Middle frontal gyrus (tissue), 1 donor: Measurements from ENCODE around the gene TRPM8.
"Not testable (repeated sequence)": the region's sequence is repeated elsewhere in the genome, so short reads cannot be mapped to it uniquely, and the experiment has no call there.

Experiments
- DNase-seq: peaks from one replicate; pipeline ENCODE4 v3.0.0-alpha.2; 2015; ENCODE audit warnings: low spot score; ENCODE audit errors: extremely low spot score

TRPM8 gene

DNA sequence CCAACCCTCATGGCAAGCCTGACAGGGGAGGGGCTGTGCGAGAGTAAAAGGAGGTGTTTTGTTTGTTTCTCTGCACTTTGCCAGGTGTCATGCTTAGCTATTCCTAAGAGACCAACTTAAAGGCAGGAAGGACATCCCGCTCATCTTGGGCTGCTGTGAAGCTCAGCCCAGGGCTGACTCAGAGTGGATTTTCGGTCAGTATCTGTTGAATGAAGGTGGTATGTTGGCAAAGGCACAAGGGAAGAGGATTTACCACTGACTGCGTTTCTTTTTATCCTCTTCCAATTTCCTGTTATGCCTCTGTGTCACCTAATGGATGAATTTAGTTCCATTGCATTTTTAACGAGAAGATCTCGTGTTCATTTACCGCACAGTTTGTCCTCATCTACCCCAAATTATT lies 18.9 kb downstream of the TRPM8 start:
- no peak for DNase-seq

DNA sequence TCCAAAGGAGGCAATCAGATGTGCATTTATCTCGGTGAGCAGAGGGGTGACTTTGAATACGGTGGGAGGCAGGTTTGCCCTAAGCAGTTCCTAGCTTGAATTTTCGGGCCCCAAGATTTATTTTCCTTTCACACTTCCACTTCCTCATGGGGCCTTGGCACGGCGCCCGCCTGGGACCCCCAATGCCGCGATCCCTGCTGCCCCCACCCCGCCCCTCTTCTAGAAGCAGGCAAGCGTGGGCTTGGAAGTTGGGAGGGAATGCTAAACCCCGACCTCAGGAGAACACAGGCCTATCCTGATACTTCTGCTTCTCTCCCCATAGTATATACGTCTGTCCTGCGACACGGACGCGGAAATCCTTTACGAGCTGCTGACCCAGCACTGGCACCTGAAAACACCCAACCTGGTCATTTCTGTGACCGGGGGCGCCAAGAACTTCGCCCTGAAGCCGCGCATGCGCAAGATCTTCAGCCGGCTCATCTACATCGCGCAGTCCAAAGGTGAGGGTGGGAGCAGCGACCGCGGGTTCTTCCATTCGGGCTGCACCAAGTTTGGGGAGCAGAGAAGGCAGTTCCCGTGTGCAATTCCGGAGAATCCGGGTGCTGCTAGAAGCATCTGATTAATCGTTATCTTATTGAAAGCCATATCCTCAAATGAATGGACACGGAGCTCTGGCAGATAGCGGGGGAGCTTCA lies 21.6 kb downstream of the TRPM8 start:
- no peak for DNase-seq

DNA sequence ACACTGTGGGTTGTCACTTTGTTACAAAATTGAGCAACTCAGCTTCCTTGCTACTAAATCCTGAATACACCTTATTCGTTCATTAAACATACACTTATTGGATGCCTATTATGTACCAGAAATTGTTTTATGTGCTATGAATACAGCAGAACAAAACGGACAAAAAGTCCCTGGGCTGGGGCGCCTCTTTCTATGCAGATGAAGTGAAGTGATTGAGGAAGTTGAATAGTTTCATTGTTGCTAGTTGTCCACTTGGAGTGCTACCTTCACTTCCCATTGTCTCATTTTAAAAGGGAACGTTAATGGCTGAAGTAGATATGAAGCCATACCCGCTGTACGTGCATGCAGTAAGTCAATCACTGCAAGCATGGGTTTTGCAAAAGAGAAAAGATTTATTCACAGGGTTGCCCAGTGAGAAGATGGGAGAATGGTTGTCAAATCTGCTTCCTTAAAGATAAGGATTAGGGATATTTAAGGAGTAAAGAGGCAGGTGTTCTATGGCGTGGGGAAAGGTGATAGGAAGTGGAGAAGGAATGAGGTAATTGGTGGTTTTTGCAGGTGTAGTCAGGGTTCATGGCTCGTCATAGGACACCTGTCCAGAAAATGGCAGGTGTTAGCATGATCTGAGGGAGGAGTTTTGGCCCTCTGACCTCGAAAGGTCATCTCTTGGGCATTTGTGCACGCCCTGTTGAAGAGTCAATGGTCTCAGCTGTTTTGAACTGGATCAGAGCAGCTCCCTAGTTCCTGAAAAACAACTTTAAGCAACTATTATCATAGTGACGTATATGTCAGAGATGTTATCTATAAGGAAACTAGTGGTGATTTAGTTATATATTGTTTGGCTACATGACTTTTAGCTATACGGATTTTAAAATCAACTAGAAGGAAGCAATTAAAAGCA lies 23.5 kb downstream of the TRPM8 start:
- no peak for DNase-seq

DNA sequence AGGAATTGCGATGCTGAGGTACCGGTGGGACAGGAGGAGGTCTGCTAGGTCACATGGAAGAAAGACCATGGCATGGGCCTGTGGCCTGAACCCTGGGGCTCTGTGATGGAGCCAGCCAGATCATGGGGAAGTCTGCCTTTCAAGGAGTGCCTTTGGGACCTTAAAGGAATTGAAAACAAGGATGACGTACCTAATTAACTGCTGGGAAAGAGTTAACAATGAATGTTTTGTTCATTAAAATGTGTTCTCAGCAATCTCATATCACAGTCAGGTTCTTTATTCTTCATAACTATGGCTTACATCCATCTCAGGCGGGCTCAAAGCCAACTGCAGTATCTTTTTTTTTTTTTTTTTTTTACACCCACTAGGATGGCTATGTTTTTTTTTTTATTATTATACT lies 25.6 kb downstream of the TRPM8 start:
- no peak for DNase-seq

DNA sequence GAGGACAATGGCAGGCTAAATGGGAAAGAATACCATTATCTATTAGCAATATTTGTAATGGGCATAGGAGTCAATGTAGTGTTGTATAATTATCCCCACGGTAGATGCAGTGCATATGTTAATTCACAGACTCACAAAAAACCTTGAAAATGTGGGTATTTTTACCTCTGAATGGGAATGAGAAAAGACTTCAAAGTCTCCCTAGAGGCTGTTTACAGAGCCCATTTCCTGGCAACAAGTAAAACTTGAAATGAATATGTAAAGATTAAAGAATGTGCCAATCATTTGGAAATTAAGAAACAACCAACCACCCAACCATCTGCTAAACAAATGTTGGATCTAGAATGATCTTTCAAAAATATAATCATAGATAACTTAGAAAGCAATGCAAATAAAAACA lies 27.1 kb downstream of the TRPM8 start:
- DNase-seq: no peak

DNA sequence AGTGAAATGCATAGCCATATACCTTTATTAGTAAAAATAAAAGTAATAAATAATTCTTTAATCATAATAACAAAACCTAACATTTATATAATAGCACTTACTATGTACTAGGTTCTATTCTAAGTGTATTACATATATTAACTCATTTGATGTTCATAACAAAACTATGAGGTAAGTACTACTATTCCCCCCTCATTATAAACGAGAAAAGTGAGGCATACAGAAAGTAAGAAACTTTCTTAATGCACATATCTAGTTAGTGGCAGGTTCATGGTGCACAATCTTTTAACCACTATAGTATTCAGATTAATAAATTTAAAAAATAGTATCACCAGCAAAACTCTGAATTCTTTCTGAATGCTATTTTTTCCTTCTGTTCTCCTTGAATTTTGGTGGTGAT lies 27.5 kb downstream of the TRPM8 start:
- DNase-seq: no peak

DNA sequence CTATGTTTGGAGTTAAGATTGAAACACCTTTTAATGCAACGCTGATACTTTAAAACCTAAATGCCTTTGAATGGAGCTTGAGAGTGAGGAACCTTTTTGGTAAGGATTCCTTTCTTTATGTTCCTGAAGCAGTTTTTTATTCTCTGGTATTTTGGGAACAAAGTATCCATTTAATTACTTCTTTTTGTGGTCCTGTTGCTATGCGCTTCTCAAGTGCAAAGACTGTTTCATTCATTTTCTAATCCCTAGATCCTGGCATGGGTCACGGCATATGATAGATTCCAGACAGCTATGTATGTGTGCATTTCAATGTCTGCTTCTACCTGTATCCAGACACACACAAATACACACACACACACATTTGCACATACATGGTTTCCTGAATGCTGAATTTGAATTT lies 28.0 kb downstream of the TRPM8 start:
- DNase-seq: no peak

DNA sequence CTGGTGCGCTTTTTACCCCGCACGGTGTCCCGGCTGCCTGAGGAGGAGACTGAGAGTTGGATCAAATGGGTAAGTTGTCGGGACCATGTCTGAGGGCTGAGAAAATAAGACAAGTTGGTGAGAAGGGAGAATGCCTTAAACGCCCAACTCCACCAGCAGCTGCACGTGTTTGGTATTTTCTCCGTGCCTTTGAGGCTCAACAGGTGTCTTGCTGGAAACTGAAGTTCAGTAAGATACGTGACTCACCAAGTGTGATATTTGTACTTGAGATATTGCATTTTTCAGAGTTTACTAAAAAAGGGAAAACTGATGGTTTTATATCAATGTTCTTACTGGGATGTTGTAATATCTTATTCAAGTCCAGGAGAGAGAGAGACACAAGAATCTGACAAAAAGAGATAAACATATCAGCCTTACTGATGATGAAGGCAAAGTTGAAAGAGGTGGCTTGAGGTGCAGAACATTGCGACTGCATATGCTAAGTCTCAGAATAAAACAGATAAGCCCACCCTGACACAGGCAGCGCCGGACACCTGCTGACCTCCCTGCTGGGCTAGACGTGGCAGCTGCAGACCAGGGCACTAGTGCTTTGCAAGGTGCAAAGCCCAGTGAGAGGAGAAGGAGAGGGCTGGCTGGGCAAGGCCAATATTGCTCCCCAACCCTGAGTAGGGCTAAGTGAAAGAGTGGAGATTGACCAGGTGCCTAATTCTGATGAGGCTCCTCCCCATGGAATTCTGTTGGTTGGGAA lies 33.1 kb downstream of the TRPM8 start:
- DNase-seq: no peak

DNA sequence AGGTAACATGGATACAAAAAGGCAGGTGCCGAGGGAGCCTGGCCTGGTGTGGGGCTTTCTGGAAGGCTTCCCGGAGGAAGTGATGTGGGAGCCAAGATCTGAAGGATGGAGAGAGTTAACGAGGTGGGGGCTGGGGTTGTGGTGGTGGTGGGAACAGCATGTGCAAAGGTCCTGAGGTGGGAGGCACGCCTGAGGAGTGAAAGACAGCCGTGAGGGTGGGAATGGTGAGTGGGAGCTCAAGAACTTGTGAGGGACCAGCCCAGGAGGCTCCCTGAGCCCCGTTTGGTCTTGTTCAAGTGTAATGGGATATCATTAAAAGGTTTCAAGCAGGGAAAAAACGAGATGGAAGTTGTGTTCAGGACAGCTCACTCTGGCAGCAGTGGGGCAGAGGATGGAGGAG lies 35.2 kb downstream of the TRPM8 start:
- no peak for DNase-seq

DNA sequence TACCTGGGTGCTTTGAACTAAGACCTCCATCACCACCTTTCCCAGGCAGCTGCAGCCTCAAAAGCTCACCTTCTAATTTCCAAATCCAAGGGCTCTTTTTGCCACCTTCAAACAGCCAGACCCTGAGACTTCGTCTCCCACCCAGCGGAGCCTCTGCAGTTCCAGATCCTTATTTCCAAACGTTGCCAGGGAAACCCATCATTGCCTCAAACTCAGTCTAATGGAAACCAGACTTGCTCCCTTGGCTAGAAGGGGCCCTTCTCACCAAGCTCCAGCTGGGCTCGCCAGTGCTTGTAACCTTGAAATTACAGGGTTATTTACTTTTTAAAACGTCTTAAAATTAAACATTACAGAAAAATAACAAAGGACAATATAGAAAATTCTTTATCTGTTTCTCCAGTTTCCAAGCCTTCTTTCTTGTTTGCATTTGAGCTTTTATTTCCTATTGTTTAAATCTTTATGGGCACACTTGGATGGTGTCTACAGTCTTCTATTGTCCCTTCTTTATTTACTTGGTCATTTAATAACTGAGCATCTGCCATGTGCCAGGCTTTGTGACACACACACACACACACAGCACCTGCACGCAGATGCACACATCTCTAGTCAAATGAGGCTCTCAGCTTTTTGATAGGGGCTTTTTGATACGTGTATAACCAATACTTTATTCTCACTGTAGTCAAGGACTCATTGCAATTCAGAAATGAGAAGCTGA lies 36.1 kb downstream of the TRPM8 start:
- no peak for DNase-seq

DNA sequence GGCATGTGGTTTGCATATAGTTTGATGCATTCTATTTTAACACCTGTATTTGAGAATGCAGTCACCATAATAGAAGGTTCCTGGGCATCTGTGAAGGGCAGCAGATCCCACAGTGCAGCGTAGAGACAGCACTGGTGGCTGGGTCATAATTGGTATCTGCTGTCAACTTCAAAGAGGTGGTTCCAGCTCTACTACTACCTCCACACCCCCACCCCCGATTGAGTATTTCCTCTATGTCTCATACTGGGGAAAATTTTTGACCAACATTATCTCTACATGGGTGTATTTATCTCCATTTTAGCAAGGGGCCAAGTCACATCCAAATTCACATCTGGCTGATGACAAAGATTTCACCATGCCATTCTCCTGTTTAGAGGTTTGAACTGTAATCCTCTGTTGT lies 43.0 kb downstream of the TRPM8 start:
- no peak for DNase-seq

DNA sequence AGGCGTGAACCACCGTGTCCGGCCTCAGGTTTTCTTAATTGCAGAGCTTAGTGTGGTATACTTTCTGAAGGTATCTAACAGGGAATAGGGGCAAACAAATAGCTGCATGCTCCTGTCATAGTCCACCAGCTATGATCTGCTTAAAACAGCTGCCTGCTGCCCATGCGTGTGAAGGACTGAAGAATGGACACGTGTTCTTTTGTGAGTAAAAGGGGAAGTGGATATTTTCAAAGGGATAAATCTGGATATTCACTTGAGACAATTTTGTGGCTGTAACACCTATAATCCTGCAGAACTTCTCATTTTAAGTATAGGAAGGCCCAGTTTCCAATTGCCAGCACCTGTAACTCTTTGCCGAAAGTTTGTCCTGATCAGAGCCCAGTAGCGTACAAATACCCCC lies 44.7 kb downstream of the TRPM8 start:
- no peak for DNase-seq

DNA sequence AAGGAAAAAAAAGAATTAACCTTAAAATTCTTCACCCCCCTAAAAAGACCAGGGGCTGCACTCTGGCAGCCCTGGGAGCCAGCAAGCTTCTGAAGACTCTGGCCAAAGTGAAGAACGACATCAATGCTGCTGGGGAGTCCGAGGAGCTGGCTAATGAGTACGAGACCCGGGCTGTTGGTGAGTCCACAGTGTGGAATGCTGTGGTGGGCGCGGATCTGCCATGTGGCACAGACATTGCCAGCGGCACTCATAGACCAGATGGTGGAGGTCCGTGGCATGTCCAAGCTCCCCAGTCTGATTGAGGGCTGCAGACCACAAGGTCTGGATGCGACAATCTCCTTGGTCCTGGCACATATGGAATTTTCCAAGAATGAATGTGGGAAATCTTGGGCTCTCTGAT lies 47.4 kb downstream of the TRPM8 start:
- DNase-seq: no peak

DNA sequence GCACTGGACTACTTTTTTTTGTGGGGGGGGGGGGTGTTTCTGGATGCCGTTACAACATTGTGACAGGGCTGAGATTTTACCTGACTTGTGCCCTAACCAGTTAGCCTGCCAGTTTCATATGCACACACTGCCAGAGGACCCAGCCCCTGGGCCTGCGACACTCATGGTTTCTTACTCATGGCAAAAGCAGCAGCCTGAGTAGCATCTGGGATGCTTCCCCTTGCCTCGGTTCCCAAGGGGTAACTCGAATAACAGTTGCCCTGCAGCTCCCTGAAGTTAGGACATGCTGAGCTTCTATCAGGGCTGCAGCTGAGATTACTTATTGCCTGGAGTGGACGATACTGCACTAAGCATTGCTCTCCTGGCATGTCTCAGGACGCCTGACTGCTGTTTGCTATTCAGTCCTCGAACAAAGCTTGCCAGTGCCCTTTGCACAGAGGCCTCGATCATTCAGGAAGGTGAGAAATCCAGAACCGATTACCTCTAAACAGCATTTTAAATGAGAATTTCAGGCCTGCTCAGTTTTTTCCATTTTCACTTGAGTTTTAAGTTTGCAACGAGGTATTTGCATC lies 47.9 kb downstream of the TRPM8 start:
- no peak for DNase-seq

DNA sequence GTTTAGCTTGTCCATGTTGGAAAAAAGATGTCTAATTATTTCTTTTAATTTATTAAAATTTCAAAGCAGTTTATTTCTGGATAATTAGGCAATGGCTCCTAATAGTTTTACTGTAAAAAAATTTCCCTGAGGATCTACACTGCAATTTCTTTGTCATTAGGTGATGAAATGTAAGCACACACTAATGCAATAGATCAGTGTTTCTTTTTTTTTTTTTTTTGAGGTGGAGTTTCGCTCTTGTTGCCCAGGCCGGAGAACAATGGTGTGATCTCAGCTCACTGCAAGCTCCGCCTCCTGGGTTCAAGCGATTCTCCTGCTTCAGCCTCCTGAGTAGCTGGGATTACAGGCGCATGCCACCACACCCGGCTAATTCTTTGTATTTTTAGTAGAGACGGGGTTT lies 48.5 kb downstream of the TRPM8 start:
- DNase-seq: not testable (repeated sequence)

DNA sequence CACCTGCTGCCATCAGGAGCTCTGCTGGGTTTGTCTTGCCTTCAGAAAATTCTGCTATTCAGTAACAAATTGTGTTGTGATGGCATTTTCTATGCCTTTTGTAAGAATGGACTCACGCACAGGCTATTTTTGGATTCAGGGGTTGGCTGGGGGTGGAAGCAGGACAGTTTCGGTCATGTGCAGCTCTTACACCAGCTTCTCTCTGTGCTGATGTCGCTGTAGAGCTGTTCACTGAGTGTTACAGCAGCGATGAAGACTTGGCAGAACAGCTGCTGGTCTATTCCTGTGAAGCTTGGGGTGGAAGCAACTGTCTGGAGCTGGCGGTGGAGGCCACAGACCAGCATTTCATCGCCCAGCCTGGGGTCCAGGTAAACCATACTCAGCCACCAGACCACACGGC lies 49.2 kb downstream of the TRPM8 start:
- peak; percentile 22 for DNase-seq

DNA sequence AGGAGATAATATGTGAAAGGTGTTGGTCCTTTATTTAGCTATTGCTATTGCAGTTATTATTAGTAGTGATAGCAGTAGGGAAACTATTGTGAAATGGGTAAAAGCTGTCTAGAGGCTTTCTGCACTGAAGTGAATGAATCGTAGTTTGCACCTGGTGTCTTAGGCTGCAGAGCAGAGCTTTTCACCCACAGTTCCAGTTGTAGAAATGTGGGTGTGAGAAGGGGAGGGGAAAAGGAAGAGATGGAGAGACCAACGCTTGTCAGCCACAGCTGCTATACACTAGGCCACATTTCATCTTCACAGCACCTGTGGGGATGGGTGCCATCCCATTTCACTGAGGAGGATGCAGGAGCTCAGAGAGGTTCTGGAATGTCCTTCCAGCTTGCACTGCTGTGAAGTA lies 50.0 kb downstream of the TRPM8 start:
- no peak for DNase-seq

DNA sequence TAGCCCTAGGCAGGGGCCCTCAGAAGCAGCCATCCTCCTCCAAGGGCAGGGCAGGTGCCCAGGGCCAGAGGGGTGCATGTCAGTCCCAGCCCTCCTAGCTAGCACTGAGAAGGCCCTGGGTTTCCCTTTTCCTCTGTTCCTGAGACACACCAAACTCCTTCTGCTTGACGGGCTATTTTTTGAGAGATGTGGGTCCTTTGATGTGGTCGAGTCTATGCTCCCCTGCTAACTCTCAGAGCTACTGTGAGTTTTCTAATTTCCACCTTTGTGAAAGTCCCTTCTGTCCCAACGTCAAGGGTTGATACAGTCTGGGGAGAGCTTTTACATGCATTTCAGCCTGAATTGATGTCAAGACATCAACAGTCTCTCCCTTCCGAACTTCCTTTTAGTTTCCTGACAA lies 51.4 kb downstream of the TRPM8 start:
- DNase-seq: no peak

DNA sequence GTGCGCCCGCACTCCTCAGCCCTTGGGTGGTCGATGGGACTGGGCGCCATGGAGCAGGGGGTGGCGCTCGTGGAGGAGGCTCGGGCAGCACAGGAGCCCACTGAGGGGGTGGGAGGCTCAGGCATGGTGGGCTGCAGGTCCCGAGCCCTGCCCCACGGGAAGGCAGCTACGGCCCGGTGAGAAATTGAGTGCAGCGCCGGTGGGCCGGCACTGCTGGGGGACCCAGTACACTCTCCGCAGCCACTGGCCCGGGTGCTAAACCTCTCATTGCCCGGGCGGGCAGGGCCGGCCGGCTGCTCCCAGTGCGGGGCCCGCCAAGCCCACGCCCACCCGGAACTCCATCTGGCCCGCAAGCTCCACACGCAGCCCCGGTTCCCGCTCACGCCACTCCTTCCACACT lies 55.3 kb downstream of the TRPM8 start:
- not testable (repeated sequence) for DNase-seq

DNA sequence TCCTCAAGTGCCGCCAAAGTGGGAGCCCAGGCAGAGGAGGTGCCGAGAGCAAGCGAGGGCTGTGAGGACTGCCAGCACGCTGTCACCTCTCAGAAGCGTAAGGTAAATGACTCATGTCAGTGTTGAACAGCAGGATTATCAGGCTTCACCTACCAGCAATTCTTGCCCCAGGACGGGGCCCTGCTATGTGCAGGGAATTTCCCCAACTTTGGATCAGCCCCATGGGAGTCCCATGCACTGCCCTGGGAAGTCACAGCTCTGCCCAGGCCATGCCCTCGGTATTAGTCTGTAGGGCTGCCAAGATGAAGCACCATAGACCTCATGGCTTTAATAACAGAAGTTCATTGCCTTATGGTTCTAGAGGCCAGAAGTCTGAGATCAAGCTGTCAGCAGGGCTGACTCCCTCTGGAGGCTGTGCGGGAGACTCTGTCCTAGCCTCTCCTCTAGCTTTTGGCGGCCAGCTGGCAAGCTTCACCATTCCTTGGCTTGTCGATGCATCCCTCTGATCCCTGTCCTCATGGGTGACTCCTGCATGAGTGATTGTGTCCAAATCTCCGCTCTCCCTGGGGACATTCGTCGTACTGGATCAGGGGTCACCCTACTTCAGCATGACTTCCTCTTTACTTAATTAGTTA lies 55.9 kb downstream of the TRPM8 start:
- DNase-seq: no peak

DNA sequence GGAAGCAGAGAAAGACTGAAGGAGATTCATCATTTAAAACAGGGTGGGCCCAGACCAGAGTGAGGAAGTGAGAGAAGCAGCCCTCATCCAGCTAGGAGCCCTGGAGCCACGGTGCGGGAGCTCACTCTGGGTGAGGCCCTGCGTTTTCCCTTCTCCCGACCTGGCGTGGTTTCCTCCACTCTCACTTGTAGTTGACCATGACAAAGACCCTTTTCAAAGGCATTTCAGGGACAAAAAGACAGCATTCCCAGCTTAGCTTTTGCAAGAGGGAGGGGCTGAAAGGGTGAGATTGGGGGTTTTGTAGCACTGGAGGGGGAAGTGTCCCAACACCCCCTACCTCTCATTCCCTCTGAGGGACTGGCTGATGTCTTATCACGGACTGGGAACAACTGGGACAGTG lies 56.6 kb downstream of the TRPM8 start:
- DNase-seq: no peak
